HUDEP-2 (cell line): ENCODE results near the gene TRIP11.

Experiments
- DNase-seq, 76 experiments: peaks; one replicate each; lab custom pipeline; 2025; ENCODE audit not compliant: unreplicated experiment in 76 of 76; lab: John Stamatoyannopoulos, UW

The TRIP11 gene

DNA sequence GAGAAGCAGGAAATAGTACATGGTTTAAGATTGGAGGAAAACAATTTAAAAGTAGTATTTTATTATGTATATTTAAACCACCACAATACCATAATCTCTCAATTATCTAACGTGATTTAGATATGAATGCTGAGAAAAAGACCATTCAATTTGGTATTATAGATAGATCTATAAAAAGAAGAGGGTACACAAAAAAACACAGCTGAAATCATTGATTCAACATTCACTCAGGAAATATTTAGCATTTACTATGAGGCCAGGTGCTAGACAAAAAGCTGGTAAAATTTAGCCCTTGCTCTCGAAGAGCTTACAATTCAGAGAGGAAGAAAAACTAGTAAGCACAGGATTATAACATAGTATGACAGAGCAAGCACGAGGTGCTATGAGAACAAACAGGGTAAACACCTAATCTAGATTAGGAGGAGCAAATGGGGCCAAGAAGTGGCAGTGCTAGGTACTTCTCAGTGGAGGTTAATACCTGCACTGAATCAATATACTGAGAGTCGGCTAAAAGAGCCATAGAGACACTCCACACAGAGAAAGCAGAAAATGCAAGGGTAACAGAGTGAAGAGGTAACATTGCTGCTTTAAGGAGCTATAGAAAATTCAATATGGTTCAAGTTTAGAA lies 27.6 kb downstream of the TRIP11 start:
- DNase-seq: no peak

DNA sequence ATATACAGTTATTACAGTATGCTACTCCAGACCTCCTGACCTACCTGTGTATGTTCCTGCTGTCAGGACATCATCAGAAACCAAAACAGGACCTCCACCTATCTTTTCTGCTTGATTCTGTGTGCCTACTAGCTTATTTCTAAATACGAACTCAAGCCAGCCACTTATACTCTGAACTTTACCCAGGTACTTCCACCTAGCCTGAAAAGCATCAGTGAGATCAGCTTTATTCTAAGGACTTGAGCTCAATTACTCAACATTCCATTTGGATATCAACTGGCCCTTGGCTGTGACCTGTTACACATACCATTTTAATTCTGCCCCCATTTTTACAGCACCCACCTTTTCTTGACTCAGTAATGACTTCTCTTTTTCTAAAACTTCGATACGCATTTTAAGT lies 29.2 kb downstream of the TRIP11 start:
- DNase-seq: no peak

DNA sequence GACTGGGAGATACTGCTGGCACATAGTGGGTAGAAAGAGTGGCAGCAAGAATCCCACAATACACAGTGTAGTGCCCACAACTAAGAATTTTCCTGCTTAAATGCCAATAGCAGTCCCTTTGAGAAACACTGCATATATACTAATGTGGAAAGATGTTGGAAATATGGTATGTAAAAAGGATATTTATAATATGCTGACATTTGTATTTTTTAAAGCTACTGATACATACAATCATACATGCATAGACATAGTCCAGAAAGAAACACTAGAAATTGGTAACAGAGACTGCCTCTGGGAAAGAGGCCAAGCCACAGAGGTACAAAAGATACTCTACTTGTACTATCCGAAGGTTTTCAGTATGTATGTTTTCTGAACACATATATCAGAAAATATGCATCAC lies 30.3 kb downstream of the TRIP11 start:
- no peak for DNase-seq

DNA sequence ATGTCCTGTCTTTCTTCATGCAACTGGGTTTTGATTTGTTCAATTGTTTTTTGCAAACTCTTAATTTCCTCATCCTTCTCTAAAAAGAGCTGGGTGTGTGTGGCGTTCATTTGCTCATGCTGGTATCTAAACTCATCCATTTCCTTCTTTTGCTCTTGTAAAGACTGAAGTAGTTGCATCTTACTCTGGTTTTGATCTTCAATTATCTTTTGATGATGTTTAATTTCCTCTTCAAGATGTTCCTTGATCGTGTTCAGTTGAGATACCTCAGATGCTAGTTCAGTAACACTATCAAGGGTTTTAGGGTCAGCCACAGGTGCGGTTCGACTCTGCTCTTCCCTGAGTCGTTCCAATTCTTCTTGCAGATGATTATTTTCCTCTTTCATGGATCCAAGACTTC lies 34.8 kb downstream of the TRIP11 start:
- DNase-seq: no peak

DNA sequence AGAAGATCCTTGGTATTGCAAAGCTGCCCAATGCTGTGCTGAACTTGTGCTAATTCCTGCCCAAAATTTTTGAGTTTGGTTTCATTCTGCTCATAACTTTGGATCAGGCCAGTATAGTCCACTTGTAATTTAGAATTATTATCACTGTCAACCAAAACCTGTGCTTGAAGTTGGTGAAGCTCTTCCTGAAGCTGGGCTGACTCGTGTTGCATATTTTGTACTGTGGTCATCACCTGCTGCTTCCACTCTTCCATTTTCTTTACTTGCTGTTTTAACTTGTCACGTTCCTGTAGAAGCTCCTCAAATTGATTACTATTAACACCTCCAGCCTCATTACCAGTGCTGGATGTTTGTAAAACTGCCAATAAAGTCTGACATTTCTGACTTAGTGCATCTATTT lies 35.8 kb downstream of the TRIP11 start:
- DNase-seq: no peak

DNA sequence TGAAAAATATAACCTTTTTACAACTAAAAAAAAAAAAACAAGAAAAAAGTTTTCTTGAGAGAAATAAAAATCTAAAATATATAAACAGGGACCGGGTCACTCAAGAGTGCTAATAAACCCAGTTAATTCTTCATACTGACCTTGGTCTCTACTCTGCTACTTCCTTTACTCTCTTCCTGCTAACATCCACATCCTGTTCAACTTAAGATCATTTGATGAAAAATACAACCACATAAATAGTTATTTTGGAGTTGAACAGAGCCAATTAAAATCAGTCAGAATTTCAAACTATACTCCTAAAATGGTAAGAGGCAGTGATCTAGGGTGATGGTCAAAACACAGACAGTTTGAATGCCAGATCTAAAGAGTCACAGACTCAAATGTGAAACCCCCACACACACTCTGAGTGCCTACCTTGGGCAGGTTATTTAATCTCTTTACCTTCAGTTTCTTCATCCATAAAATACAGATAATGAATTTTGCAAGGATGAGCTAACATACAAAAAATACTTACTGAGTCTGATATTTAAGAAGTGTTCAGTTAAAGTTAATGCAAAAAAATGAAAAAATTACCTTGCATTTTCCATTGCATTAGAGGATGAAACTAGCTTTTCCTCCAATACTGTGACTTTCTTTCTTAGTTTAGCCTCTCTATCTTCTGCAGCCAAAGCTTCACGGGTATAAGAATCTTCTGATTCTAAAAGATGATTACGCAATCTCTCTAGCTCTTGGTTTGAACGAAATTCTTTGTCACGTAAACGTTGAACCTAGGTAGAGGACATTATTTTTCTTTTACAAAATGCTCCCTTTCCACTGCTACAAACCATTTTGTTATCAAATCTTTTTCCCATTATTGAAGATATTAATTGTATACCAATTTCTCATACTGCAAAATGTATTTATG lies 40.9 kb downstream of the TRIP11 start:
- no peak for DNase-seq

DNA sequence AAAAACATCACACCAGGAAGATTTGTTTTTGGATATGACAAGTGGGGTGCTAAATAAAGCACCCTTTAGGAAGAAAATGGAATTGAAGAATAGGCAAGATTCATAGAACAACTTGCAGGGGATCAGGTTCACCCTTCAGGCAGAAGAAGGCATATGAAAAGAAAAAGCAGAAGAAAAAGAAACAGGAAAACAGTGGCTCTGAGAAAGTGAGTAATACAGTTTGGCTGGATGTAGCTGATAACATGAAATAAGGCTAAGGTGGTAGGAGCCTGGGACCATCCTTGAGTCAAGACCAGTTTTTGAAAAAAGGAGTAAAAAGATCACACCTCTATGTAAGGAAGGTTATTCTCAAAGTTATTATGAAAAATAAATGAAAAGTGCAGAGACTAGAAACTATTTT lies 42.4 kb downstream of the TRIP11 start:
- DNase-seq: peak in 26 of 76 experiments; percentile 2 to 64 (median 20)

DNA sequence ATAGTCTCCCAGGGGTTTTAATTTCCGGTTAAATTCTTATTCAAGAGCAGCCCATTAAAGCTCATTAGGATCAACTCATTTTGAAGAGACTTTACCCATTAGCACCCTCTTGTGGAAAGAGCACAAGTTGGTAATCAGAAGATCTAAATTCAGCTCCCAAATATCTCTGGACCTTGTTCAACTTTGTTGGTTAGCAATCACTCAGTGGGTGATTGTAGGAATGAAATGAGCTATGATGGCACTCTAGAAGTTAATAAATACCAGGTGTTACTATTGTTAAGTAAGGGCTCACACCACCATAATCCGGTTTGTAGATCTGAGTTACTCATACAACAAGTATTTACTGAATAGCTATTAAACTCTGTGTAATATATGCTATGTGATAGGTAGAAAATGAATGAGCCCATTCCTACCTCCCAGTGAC lies 42.9 kb downstream of the TRIP11 start:
- DNase-seq: peak in 34 of 76 experiments; percentile 1 to 70 (median 42)

DNA sequence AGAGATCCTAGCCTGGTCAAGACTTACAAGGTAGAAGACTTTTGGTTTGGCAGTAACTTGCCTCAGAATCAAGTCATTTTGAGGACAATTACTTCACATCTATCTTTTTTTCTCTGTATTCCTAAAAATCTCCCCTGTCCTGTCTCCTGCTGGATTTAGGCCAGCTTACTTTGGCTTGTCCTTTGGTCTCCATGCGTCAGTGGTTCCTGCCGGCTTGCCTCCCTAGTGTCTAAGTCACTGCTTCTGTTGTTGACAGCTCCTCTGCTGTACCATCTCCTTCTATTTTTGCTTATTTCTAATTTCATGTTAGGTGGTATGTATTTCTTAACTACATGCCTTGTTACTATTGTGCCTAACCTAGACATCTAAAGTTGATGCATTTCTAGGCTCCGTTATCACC lies 52.7 kb downstream of the TRIP11 start:
- no peak for DNase-seq

DNA sequence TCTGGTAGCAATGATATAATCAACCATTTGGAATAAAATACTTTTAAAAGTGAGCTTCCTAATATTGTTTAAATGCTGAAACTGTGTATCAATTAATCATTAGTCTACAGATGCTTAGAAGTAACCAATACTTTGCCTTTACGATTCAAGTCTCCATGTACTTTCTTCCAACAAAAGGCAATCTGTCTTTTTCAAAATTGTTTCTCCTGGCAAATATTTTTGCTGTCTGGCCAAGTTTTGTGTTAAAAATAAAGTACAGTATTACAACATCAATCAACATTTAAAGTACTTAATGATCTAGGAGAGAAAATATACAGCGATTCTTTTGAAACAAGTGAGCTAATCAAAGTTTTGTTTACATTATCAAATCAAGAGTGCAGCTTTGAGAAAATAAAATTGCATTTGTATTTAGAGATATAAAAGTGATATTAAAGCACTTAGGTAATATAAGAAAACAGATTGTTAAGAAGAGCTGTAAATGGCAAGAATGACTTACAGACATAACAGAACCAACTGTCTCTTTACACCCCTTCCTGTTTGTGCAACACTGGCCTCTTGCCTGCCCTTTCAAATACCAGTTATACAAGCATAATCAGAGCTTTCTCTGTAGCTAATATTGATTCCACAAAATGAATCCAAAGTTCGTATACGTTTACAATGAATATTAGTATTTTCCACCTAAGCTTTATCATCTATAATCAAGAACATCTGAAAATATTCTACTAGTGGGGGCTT lies 54.2 kb downstream of the TRIP11 start:
- DNase-seq: no peak

DNA sequence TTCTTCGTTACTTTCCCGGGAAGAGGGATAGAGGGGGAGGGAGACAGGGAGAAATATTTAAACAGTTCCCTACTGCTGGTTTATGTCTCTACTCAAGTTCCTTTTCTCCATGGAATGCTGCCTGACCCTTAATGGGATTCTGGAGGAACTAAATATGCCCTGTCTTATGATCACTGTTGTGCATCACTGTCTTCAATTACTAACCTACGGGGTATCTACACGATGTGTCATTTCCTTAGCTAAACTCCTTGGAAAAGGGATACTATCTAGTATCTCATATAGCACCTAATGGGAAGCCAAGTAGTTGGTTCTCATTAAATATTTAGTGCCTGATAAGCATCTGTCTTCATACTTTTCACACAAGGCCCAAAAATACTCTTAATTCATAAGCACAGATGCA lies 54.9 kb downstream of the TRIP11 start:
- DNase-seq: no peak

DNA sequence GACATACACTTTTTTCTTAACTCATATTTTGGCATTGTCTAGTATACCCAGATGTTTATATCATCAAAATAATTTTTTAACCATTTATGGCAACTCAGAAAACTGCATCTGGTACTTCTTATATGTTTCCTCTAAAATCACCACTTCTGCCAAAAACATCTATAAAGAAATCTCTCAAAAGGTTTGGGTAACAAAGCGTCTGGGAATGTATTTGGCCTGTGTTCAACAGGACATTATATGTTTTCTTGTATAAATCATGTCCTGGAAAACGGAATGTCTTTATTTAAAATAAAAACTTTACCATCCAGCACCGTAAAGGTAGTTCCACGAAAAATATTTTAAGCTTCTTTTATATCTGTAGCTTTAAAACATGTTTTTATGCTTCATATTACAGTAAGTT lies 56.3 kb downstream of the TRIP11 start:
- DNase-seq: no peak

DNA sequence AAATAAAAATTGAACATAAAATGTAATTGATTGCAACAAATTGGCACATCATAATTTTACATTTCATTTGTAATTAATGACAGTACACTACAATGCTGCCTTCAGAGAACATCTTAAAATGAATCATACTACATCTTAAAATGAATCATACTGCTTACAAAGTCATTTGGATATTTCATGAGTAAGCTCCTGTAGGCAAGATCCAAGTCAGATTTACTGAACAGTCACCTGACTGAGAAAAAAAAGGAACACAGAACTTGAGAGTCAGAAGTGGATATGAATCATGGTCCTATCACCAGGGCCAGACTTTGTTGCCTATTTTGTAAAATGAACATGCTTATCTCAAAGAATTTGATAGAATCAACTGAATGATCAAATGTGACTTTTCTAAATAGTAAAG lies 59.7 kb downstream of the TRIP11 start:
- peak in 29 of 76 experiments; percentile 3 to 72 (median 41) for DNase-seq

DNA sequence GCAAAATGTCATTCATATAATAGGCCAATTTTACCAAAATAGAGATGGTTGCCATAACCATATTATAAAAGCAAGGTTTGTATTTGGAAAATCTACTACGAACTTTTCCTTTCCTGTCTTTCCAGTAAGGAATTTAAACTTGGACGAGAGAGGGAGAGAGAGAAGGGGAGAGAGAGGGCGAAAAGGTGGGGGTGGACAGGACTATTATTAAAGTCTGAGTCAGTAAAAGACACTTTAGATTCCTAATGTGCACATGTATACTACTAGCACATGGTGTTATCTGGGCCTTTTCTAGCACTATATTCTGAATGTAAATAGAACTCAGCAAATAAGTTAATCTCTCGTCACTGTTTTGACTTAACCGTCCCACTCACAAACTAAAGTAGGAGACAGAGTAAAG lies 62.0 kb downstream of the TRIP11 start:
- no peak for DNase-seq

DNA sequence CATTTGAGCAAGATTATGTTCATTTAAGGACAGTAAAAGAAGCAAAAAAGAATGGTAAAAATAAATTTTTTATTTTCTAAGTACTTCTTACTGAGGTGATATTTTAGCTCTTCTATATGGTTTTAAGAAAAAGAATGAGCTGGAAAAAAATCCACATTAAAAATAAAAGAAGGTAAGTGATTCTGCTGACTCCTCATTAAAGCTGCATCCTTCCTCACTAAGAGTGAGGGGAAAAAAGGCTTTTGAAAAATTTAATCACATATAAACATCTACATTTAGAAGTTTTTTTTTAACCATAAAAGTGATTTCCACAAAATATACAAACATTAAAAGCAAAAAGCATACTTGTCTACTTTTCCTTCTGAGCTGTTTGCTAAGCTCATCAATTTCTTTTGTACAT lies 64.1 kb downstream of the TRIP11 start:
- no peak for DNase-seq

DNA sequence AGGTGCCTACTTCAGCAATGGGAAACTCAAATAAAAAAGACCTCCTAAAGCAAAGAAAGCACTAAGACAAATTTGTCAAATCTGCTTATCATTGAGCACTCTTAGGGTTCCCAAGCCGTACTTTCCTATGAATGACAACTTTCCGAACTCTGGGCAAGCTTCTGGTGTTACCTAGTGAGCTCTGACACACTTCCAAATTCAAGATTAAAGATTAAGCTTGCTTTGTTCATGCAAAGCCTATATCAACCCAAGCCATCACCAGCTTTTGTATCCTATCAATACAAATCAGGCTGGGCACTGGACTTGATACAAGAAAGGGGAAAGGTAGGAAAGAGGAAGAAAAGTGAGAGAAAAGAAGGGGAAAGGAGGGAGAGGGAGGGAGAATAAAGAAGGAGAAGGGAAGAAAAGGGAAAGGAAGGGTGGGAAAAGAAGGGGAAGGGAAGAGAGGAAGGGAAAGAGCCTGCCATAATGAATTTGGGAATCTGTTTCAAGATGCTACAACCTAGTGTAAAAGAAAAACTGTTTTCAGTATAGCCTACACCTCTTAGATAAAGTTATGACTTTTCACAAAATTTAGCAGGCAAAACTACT lies 68.6 kb downstream of the TRIP11 start:
- DNase-seq: no peak

DNA sequence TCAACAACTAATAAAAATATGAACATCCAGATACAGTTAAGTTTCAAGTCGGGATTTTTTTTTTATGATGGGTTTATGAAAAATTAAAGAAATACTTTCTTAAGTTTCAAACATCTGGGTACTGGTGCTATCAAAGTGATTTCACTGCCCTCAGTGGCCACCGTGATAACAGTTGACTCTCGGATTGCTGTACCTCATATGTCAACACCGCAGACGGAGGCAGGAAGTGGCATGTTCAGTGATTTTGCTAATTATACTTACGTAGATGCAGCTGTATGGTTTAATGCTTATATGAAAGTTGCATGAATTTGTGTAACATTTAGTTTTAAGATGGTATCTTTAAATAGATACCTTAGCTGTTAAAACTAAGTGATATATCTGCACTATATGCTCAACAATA lies 71.6 kb downstream of the TRIP11 start:
- no peak for DNase-seq

DNA sequence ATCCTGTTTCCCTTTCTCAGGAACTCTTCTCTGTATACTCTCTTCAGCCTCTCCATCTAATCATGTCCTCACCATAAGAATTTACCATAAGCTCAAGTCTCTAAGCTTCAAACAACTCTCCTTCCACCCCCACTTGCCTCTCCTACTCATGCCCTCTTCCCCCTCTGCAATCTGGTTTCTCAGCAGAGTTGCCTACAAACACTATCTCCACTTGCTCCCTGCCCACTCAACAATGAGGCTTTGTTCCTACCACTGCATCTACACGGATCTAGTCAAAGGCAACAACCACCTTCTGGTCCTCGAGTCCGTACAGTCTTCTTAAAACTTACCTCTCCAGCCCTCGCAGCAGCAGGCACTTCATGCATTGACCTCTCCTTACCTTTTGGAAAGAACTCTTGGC lies 75.1 kb downstream of the TRIP11 start:
- DNase-seq: no peak

DNA sequence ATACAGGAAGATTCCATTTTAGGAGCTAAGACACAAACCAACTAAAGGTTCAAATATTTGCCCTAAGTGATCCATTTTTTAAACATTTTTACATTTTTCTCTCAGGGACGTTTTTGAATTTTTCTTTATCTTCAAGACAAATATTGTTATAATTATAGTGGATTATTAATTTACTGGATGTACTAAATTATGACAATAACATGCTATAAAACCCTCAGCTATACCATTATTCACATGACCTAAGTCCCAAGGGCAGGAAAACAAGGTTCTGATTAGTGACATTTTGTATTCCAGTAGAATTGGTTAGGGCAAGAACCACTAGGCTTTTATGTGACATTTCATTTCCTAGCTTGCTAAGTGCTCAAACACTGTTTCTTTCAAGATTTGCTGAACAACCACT lies 75.8 kb downstream of the TRIP11 start:
- DNase-seq: no peak

DNA sequence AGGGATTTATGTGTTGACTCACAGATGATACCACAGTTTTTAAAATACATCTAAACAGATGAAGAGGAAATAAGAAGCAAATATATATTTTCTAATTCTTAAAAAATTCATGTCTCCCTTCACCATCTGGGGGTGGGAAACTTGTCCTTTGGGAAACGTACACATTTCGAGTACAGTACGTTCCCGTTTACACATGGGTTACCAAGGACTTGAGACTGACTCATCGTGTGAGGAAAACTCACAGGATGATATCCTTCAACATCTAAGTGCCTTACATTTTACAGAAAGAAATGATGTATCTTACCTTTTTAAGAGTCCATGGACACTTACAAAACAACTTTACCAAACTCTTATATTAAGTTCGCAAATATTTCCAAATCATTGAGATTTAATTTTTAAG lies 76.4 kb downstream of the TRIP11 start:
- no peak for DNase-seq
